GM12878 (cell line): Measurements from ENCODE around the gene NMT1. TPM values are rescaled to one million over a fixed set of nuclear protein-coding genes. Genes with fewer than 3 reads are reported as not detected.
A peak's percentile ranks its signal among the peaks of the same experiment; 100 is the strongest.

ENCODE experiments used
- BHLHE40 ChIP-seq, 2 experiments: fragments of 450-650 bp in 1 of 2; IDR thresholded peaks; 2 replicates each; pipeline ENCODE4 v1.6.1; 2011 to 2017; ENCODE audit warnings: low read depth in 2 of 2, borderline replicate concordance in 1 of 2, improper control_type of control experiment in 1 of 2, low read length in 1 of 2, mild to moderate bottlenecking in 1 of 2
- CREB1 ChIP-seq: IDR thresholded peaks from 2 replicates; pipeline ENCODE4 v1.6.1; 2012; ENCODE audit warnings: low read depth, mild to moderate bottlenecking, inconsistent platforms
- EZH2 ChIP-seq: IDR thresholded peaks from 2 replicates; pipeline ENCODE4 v1.6.1; 2012; ENCODE audit warnings: low read depth, mild to moderate bottlenecking, control low read depth, inconsistent platforms, low read length, borderline replicate concordance; ENCODE audit not compliant: control insufficient read depth
- FOXM1 ChIP-seq: IDR thresholded peaks from 2 replicates; pipeline ENCODE4 v1.6.1; 2012; ENCODE audit warnings: low read depth, mild to moderate bottlenecking, inconsistent platforms, low read length, moderate library complexity
- KAT2A ChIP-seq: conservative IDR thresholded peaks from 2 replicates; pipeline ENCODE4 v1.6.1; 2011; ENCODE audit warnings: low read depth, low read length; ENCODE audit not compliant: control insufficient read depth
- MXI1 ChIP-seq: fragments of 150-350 bp; IDR thresholded peaks from 2 replicates; pipeline ENCODE4 v1.6.1; 2011; ENCODE audit warnings: low read depth, mild to moderate bottlenecking, inconsistent platforms, low read length, improper control_type of control experiment
- MYB ChIP-seq: fragments of 150-350 bp; IDR thresholded peaks from 2 replicates; pipeline ENCODE4 v1.6.1; 2014; ENCODE audit warnings: mild to moderate bottlenecking, low read depth, low read length, borderline replicate concordance
- MYC ChIP-seq: IDR thresholded peaks from 2 replicates; pipeline ENCODE4 v1.6.1; 2011; ENCODE audit warnings: mild to moderate bottlenecking, low read length, moderate library complexity, inconsistent platforms; ENCODE audit not compliant: insufficient read depth, insufficient replicate concordance, insufficient read length, severe bottlenecking
- NFXL1 ChIP-seq: fragments of 450-650 bp; IDR thresholded peaks from 2 replicates; pipeline ENCODE4 v1.6.1; 2017; ENCODE audit warnings: antibody characterized with exemption, mild to moderate bottlenecking, borderline replicate concordance
- NR2F1 ChIP-seq: fragments of 450-650 bp; conservative IDR thresholded peaks from 2 replicates; pipeline ENCODE4 v1.6.1; 2017; ENCODE audit warnings: mild to moderate bottlenecking
- NRF1 ChIP-seq: conservative IDR thresholded peaks from 2 replicates; pipeline ENCODE4 v1.6.1; 2011; ENCODE audit warnings: mild to moderate bottlenecking, low read depth, low read length, improper control_type of control experiment
- RBBP5 ChIP-seq: fragments of 200-600 bp; sonication (generic); conservative IDR thresholded peaks from 2 replicates; pipeline ENCODE4 v1.6.1; 2016
- RELA ChIP-seq: fragments of 450-650 bp; IDR thresholded peaks from 2 replicates; pipeline ENCODE4 v1.8.0; 2014; ENCODE audit warnings: borderline replicate concordance; ENCODE audit not compliant: partially characterized antibody
- STAT1 ChIP-seq: fragments of 450-650 bp; conservative IDR thresholded peaks from 2 replicates; pipeline ENCODE4 v1.6.1; 2014; ENCODE audit warnings: antibody characterized with exemption, mild to moderate bottlenecking
- USF1 ChIP-seq: IDR thresholded peaks from 2 replicates; pipeline ENCODE4 v1.6.1; 2011; ENCODE audit warnings: borderline replicate concordance, low read depth, mild to moderate bottlenecking, moderate library complexity, mixed read lengths, low read length; ENCODE audit not compliant: insufficient read depth; ENCODE audit errors: extremely low read length
- YY1 ChIP-seq: IDR thresholded peaks from 2 replicates; pipeline ENCODE4 v1.6.1; 2011; ENCODE audit warnings: low read depth, mild to moderate bottlenecking, low read length
- ZBTB4 ChIP-seq: fragments of 450-650 bp; formaldehyde crosslinking; IDR thresholded peaks from 2 replicates; pipeline ENCODE4 v1.4.0; 2022; ENCODE audit warnings: mild to moderate bottlenecking, moderate library complexity
- ZBTB40 ChIP-seq: fragments of 450-650 bp; IDR thresholded peaks from 2 replicates; pipeline ENCODE4 v1.6.1; 2016; ENCODE audit warnings: mild to moderate bottlenecking, moderate library complexity, borderline replicate concordance
- ZNF622 ChIP-seq: fragments of 450-650 bp; IDR thresholded peaks from 2 replicates; pipeline ENCODE4 v1.6.1; 2017; ENCODE audit warnings: mild to moderate bottlenecking, inconsistent platforms
- ZSCAN29 ChIP-seq: fragments of 450-650 bp; IDR thresholded peaks from 2 replicates; pipeline ENCODE4 v1.6.1; 2017; ENCODE audit warnings: mild to moderate bottlenecking, moderate library complexity
- polyA plus RNA-seq, 11 experiments: library from polyadenylated mRNA; depleted of rRNA in 4 of 11; unstranded in 6 of 11; stranded (reverse) in 5 of 11; fragments of >200 nt; fragmentation: Nextera tagmentation in 4 of 11; fragmentation: Illumina TruSeq in 1 of 11; extraction: Ambion mirVana in 4 of 11; extraction: Trizol in 1 of 11; gene quantifications; 1 replicate in 1 of 11; 2 replicates in 10 of 11; pipeline versions ENCODE4 v1.2.1 to v1.2.3, GENCODE V29; 2011 to 2016; ENCODE audit warnings: inconsistent platforms in 2 of 11, missing spikeins in 2 of 11, low read depth in 1 of 11
- total RNA-seq, 4 experiments: library from RNA; depleted of rRNA in 3 of 4; stranded (reverse); fragments of >200 nt in 3 of 4; fragmentation: Illumina TruSeq in 1 of 4; extraction: Trizol in 1 of 4; gene quantifications; 2 replicates each; pipeline versions ENCODE4 v1.2.1 to v1.2.3, GENCODE V29; 2013 to 2021
- TF ChIP-seq, protein P1 (sequence below): IDR thresholded peaks from 2 replicates; pipeline ENCODE4 v1.6.1; 2012; ENCODE audit warnings: low read depth, low read length, improper control_type of control experiment

NMT1 gene
- total and polyA plus RNA-seq, 10 of the 15 experiments (the other 5 are each of a cell fraction or from before 2014, with no cell fraction given), result 96.7 to 395 (median 222) TPM

GRCh38 chr17:45029758-45030423 lies 31.2 kb upstream of the NMT1 start (continued):
- TF ChIP-seq MXI1, result no peak
- no peak for TF ChIP-seq MYC
- TF ChIP-seq CREB1, result no peak
- no peak for TF ChIP-seq ZBTB4 (CRISPR knock-in tag)
- TF ChIP-seq ZSCAN29, result no peak
- no peak for TF ChIP-seq YY1
- TF ChIP-seq ZBTB40, result no peak
- TF ChIP-seq USF1, result no peak
- TF ChIP-seq, protein P1, sequence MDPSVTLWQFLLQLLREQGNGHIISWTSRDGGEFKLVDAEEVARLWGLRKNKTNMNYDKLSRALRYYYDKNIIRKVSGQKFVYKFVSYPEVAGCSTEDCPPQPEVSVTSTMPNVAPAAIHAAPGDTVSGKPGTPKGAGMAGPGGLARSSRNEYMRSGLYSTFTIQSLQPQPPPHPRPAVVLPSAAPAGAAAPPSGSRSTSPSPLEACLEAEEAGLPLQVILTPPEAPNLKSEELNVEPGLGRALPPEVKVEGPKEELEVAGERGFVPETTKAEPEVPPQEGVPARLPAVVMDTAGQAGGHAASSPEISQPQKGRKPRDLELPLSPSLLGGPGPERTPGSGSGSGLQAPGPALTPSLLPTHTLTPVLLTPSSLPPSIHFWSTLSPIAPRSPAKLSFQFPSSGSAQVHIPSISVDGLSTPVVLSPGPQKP, result no peak
- TF ChIP-seq BHLHE40 (IDR thresholded peaks at IDR 0.05; ENCODE audit: borderline replicate concordance in 1 of 2, low read depth in 2 of 2, low read length in 1 of 2), result no peak
- TF ChIP-seq EZH2, result no peak
- TF ChIP-seq FOXM1, result no peak; the same call in 1 of the 2 replicates
- no peak for TF ChIP-seq KAT2A
- no peak for TF ChIP-seq MYB
- no peak for TF ChIP-seq NRF1
- TF ChIP-seq NR2F1, result no peak
- no peak for TF ChIP-seq RBBP5
- no peak for TF ChIP-seq ZNF622
- TF ChIP-seq STAT1, result no peak
- TF ChIP-seq RELA, result peak; percentile 91
- TF ChIP-seq NFXL1, result no peak
